Neural cell (in vitro differentiated cells): ENCODE data around the gene LECT2. TPM values are rescaled to one million over a fixed set of nuclear protein-coding genes. Genes with fewer than 3 reads are reported as not detected.

ENCODE experiments used
- H2AFZ ChIP-seq: fragments of 200-600, 300-800 bp; sonication (generic), shearing (Covaris generic); 2 replicates; pipeline ENCODE4 v1.6.0; 2014; ENCODE audit warnings: low read depth, mild to moderate bottlenecking, antibody characterized with exemption, low read length, moderate library complexity
- H3F3A ChIP-seq: fragments of 200-600 bp; shearing (Covaris generic); 2 replicates; pipeline ENCODE4 v1.6.1; 2016; ENCODE audit warnings: mild to moderate bottlenecking, moderate library complexity, mixed read lengths, antibody characterized with exemption, low read length; ENCODE audit not compliant: insufficient read depth, poor library complexity, severe bottlenecking
- H3K27ac ChIP-seq: fragments of 200-600, 300-800 bp; sonication (generic), shearing (Covaris generic); 2 replicates; pipeline ENCODE4 v1.5.1; 2014; ENCODE audit warnings: mild to moderate bottlenecking, low read length, moderate library complexity
- H3K27me3 ChIP-seq: fragments of 300-800, 200-600 bp; sonication (generic), shearing (Covaris generic); 2 replicates; pipeline ENCODE4 v1.6.0; 2014; ENCODE audit warnings: mild to moderate bottlenecking, low read depth, low read length, moderate library complexity; ENCODE audit not compliant: insufficient read depth
- H3K36me3 ChIP-seq: fragments of 300-800, 200-600 bp; sonication (generic), shearing (Covaris generic); 2 replicates; pipeline ENCODE4 v1.5.1; 2014; ENCODE audit warnings: mild to moderate bottlenecking, antibody characterized with exemption, low read length, moderate library complexity; ENCODE audit not compliant: insufficient read depth
- H3K4me2 ChIP-seq: fragments of 300-800, 200-600 bp; sonication (generic), shearing (Covaris generic); 2 replicates; pipeline ENCODE4 v1.6.0; 2014; ENCODE audit warnings: mild to moderate bottlenecking, low read length
- H3K4me3 ChIP-seq: fragments of 300-800, 200-600 bp; sonication (generic), shearing (Covaris generic); 2 replicates; pipeline ENCODE4 v1.5.1; 2014; ENCODE audit warnings: mild to moderate bottlenecking, low read length, moderate library complexity
- H3K79me2 ChIP-seq: fragments of 200-600 bp; shearing (Covaris generic); replicated peaks from 2 replicates; pipeline ENCODE4 v1.6.0; 2014; ENCODE audit warnings: mild to moderate bottlenecking, low read length, moderate library complexity; ENCODE audit not compliant: insufficient read depth
- H3K9ac ChIP-seq: fragments of 300-800, 200-600 bp; sonication (generic), shearing (Covaris generic); 2 replicates; pipeline ENCODE4 v1.6.1; 2016; ENCODE audit warnings: mild to moderate bottlenecking, low read length, mixed read lengths
- H3K9me2 ChIP-seq: fragments of 200-600 bp; shearing (Covaris generic); 2 replicates; pipeline ENCODE4 v1.6.1; 2016; ENCODE audit warnings: mild to moderate bottlenecking, low read length, mixed read lengths; ENCODE audit not compliant: insufficient read depth
- H3K9me3 ChIP-seq: fragments of 200-600, 300-800 bp; sonication (generic), shearing (Covaris generic); 2 replicates; pipeline ENCODE4 v1.6.1; 2016; ENCODE audit warnings: mild to moderate bottlenecking, mixed run types, low read length, moderate library complexity, mixed read lengths
- H4K20me1 ChIP-seq: fragments of 200-600 bp; shearing (Covaris generic); 2 replicates; pipeline ENCODE4 v1.6.1; 2016; ENCODE audit warnings: mild to moderate bottlenecking, mixed run types; ENCODE audit not compliant: insufficient read depth
- CTCF ChIP-seq: fragments of 450-650 bp; IDR thresholded peaks from 2 replicates; pipeline ENCODE4 v1.5.1; 2014; ENCODE audit warnings: antibody characterized with exemption, mild to moderate bottlenecking, moderate library complexity; ENCODE audit not compliant: poor library complexity, severe bottlenecking
- EP300 ChIP-seq: fragments of 450-650 bp; conservative IDR thresholded peaks from 2 replicates; pipeline ENCODE4 v1.6.1; 2014; ENCODE audit warnings: antibody characterized with exemption, mild to moderate bottlenecking, moderate library complexity; ENCODE audit not compliant: poor library complexity, severe bottlenecking
- EZH2 ChIP-seq: fragments of 200-600, 300-800 bp; shearing (Covaris generic), sonication (generic); IDR thresholded peaks from 2 replicates; pipeline ENCODE4 v1.6.1; 2014; ENCODE audit warnings: antibody characterized with exemption, low read length, borderline replicate concordance, mild to moderate bottlenecking; ENCODE audit not compliant: insufficient read depth, poor library complexity, severe bottlenecking
- MXI1 ChIP-seq: fragments of 450-650 bp; conservative IDR thresholded peaks from 2 replicates; pipeline ENCODE4 v1.6.1; 2014; ENCODE audit warnings: antibody characterized with exemption, mild to moderate bottlenecking; ENCODE audit not compliant: poor library complexity, severe bottlenecking
- POLR2AphosphoS5 ChIP-seq: IDR thresholded peaks from 2 replicates; pipeline ENCODE4 v1.6.1; 2012
- RAD21 ChIP-seq: fragments of 450-650 bp; conservative IDR thresholded peaks from 2 replicates; pipeline ENCODE4 v1.6.1; 2014; ENCODE audit warnings: antibody characterized with exemption, mild to moderate bottlenecking, moderate library complexity
- REST ChIP-seq: IDR thresholded peaks from 2 replicates; pipeline ENCODE4 v1.6.1; 2012; ENCODE audit warnings: borderline replicate concordance
- SMC3 ChIP-seq: fragments of 450-650 bp; conservative IDR thresholded peaks from 2 replicates; pipeline ENCODE4 v1.6.1; 2014; ENCODE audit warnings: antibody characterized with exemption, mild to moderate bottlenecking, moderate library complexity; ENCODE audit not compliant: poor library complexity
- TAF1 ChIP-seq: IDR thresholded peaks from 2 replicates; pipeline ENCODE4 v1.6.1; 2012; ENCODE audit warnings: low read depth
- polyA plus RNA-seq: library from polyadenylated mRNA; depleted of rRNA; stranded (reverse); fragments of >200 nt; gene quantifications from 2 replicates; pipeline ENCODE4 v1.2.3, GENCODE V29; 2014

LECT2 gene
- polyA plus RNA-seq, 1 donor from 2014 or later = not detected

- TF ChIP-seq EZH2 (no peak), EP300 (no peak), TAF1 (no peak), MXI1 (no peak), RAD21 (no peak), POLR2AphosphoS5 (no peak), REST (no peak), SMC3 (no peak), CTCF (no peak)
- Histone ChIP-seq H3K9me3 (no peaks in the 10 kb centered on the region), H2AFZ (no peak overlapping the region), H3K79me2 (no peaks in the 10 kb centered on the region), H3K4me3 (no peak overlapping the region), H3K36me3 (no peaks in the 10 kb centered on the region), H3K4me2 (no peak overlapping the region), H3F3A (no peaks in the 10 kb centered on the region), H3K9ac (no peak overlapping the region), H3K9me2 (no peaks in the 10 kb centered on the region), H4K20me1 (no peaks in the 10 kb centered on the region), H3K27ac (no peak overlapping the region), H3K27me3 (no peaks in the 10 kb centered on the region)
Observed at GRCh38 chr5:135986891-135987401, 32.2 kb upstream of the LECT2 start.

GRCh38 chr5:135986401-135986800 is 31.6 kb upstream of the LECT2 start:
- Histone ChIP-seq H3K9me3 (no peaks in the 10 kb centered on the region), H3F3A (no peaks in the 10 kb centered on the region), H4K20me1 (no peaks in the 10 kb centered on the region), H3K36me3 (no peaks in the 10 kb centered on the region), H3K4me3 (no peak overlapping the region), H3K27me3 (no peaks in the 10 kb centered on the region), H2AFZ (no peak overlapping the region), H3K9me2 (no peaks in the 10 kb centered on the region), H3K79me2 (no peaks in the 10 kb centered on the region), H3K9ac (no peak overlapping the region), H3K27ac (no peak overlapping the region), H3K4me2 (no peak overlapping the region)
- TF ChIP-seq POLR2AphosphoS5 (no peak), CTCF (no peak), SMC3 (no peak), MXI1 (no peak), RAD21 (no peak), EP300 (no peak), TAF1 (no peak), EZH2 (no peak), REST (no peak)
